GM12801 (cell line): ENCODE measurements around the gene ATRNL1.

Source experiments
- TF ChIP-seq, protein P1 (sequence below): IDR thresholded peaks from one replicate; pipeline ENCODE4 v1.5.1; 2011; ENCODE audit warnings: control low read depth; ENCODE audit not compliant: insufficient read length; ENCODE audit errors: extremely low read depth

The ATRNL1 gene

DNA sequence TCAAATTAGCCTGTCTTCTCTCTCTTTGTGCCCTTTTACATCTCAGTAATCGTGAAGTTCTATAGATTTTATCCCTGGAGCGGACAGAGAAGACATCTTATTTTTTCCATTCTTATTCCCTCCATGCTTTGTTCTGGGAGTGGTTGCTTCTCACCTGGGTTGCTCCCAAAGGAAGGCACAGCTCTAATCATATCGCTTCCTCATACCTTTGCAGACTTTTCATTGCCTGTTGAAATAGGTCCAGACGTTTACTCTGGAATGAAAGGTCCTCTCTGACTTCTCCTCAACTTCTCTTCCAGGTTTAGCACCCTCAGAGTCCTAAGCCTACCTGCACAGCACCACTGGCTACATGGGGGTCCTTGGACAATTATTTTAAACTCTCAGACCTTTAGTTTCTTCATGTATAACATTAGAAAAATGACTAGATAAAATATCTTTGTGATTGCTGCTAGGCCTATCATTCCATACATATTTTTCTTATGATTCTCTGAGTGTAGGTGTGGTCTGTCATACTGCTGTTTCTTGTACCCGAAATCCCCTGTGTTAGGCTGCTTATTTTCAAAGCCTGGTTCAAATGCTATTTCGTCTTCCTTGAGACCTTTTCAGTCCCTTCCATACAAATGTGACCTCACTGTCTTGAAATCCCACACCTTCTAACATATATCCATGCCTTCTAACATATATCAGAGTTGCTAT, 761.7 kb downstream of the ATRNL1 start:
- TF ChIP-seq, protein P1, sequence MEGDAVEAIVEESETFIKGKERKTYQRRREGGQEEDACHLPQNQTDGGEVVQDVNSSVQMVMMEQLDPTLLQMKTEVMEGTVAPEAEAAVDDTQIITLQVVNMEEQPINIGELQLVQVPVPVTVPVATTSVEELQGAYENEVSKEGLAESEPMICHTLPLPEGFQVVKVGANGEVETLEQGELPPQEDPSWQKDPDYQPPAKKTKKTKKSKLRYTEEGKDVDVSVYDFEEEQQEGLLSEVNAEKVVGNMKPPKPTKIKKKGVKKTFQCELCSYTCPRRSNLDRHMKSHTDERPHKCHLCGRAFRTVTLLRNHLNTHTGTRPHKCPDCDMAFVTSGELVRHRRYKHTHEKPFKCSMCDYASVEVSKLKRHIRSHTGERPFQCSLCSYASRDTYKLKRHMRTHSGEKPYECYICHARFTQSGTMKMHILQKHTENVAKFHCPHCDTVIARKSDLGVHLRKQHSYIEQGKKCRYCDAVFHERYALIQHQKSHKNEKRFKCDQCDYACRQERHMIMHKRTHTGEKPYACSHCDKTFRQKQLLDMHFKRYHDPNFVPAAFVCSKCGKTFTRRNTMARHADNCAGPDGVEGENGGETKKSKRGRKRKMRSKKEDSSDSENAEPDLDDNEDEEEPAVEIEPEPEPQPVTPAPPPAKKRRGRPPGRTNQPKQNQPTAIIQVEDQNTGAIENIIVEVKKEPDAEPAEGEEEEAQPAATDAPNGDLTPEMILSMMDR, result no peak

DNA sequence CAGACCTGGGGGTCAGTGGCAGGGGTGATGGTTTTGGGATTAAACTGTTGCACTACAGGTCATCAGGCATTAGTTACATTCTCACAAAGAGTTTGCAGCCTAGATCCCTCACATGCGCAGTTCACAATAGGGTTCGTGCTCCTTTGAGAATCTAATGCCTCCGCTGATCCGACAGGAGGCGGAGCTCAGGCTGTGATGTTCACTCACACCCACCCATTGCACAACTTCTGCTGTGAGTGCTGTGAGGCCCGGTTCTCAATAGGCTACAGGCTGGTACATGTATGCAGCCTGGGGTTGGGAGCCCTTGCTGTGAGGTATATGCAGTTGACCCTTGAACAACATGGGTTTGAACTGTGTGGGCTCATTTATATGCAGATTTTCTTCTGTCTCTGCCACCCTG, 763.4 kb downstream of the ATRNL1 start:
- TF ChIP-seq, protein P1, result no peak

DNA sequence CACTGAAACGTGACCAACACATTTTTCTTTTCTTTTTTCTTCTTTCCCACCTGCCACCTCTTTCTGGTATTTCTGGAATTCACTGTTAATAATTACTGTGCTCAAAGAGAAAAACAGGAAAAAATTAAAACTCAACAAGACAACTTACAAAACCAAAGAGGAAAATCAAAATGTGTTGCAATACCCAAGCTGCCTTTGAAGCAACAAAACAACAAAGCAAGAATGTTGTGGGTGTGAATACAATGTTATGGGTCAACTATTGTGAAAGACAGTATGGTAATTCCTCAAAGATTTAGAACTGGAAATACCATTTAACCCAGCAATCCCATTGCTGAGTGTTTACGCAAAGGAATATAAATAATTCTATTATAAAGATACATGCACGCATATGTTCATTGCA, 764.7 kb downstream of the ATRNL1 start:
- TF ChIP-seq, protein P1, result no peak

GRCh38 chr10:115860182-115861107, 767.3 kb downstream of the ATRNL1 start:
- TF ChIP-seq, protein P1, result no peak

GRCh38 chr10:115861455-115861854, 768.3 kb downstream of the ATRNL1 start:
- TF ChIP-seq, protein P1, result no peak

GRCh38 chr10:115861864-115862263, 768.7 kb downstream of the ATRNL1 start:
- TF ChIP-seq, protein P1, result no peak

DNA sequence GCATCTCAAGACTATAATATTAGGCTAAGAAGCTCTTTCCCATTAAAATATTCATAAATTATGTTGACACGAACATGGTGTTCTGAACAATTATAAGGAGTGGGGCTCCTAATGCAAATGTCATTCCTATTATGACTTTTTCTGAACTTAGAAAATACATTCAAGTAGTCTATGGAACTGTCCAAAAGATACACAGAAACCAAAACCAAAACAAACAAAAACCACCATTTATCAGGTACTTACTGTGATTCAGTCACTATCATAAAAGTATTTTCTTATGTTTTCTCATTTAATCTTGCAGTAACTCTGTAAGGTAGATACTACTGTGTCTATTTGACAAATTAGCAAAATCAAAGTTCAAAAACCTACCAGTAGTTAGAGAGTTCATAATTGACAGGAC, 773.0 kb downstream of the ATRNL1 start:
- TF ChIP-seq, protein P1, result no peak
